IPS-18a (cell line): Measurements from ENCODE around the gene BLOC1S6.

Source experiments
- H3K27ac ChIP-seq: one replicate; pipeline ENCODE4 v1.5.1; 2013; ENCODE audit warnings: low read length
- H3K27me3 ChIP-seq: one replicate; pipeline ENCODE4 v1.6.1; 2013; ENCODE audit warnings: mild to moderate bottlenecking, low read length; ENCODE audit not compliant: control insufficient read depth, insufficient read depth
- H3K36me3 ChIP-seq: one replicate; pipeline ENCODE4 v1.6.1; 2013; ENCODE audit warnings: low read depth, low read length; ENCODE audit not compliant: control insufficient read depth
- H3K4me1 ChIP-seq: one replicate; pipeline ENCODE4 v1.6.1; 2013; ENCODE audit warnings: low read depth, low read length; ENCODE audit not compliant: control insufficient read depth
- H3K4me3 ChIP-seq: one replicate; pipeline ENCODE4 v1.5.1; 2013; ENCODE audit warnings: low read length
- H3K9ac ChIP-seq: one replicate; pipeline ENCODE4 v1.6.1; 2013; ENCODE audit warnings: mild to moderate bottlenecking, low read length, moderate library complexity
- H3K9me3 ChIP-seq: one replicate; pipeline ENCODE4 v1.6.1; 2013; ENCODE audit warnings: low read depth, low read length; ENCODE audit not compliant: control insufficient read depth

Gene BLOC1S6, protein sequence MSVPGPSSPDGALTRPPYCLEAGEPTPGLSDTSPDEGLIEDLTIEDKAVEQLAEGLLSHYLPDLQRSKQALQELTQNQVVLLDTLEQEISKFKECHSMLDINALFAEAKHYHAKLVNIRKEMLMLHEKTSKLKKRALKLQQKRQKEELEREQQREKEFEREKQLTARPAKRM

DNA sequence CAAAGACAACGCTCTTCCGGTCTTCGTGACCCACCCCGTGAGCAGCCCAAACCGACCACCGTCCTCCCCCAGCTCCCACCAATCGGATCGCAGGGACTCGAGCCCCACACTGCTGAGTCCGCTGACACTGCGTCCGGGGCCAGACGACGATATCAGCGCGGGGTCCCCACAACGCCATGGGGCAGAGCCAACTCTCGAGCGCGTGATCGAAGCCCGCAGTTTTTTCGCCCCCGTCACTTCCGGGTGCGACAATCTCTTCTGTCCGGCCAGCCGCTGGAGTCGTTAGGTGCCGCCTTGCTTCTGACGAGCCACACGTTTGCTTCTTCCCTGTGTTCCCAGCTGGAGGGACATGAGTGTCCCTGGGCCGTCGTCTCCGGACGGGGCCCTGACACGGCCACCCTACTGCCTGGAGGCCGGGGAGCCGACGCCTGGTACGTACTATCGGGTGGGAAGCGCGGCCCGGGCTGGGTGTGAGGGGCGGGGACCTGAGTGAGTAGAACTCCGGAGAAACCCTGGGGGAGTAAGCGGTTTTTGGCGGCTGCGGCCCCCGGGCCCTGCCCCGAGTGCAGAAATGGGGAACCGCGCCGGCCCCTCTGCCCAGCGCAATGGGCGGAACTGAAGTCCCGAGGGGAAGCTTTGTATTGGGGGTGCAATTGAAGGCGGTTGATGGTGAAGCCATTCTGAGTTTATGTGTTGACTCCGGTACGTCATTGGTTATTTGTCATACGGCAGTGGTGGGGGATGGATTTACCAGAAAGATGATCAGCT, at the start of gene BLOC1S6:
BLOC1S6 (plus strand) TSS at position 285 of the 768 bp plus-strand sequence; CDS start at position 350, 65 bp downstream.
- Histone ChIP-seq H3K36me3 (peaks cover 1% of the 10 kb centered on the region), H3K9me3 (no peaks in the 10 kb centered on the region), H3K4me3 (peak within 1 kb of the TSS; percentile 93), H3K9ac (peak within 1 kb of the TSS; percentile 95), H3K27ac (peak within 1 kb of the TSS; percentile 96), H3K4me1 (peaks cover 17% of the 10 kb centered on the region), H3K27me3 (no peaks in the 10 kb centered on the region)

DNA sequence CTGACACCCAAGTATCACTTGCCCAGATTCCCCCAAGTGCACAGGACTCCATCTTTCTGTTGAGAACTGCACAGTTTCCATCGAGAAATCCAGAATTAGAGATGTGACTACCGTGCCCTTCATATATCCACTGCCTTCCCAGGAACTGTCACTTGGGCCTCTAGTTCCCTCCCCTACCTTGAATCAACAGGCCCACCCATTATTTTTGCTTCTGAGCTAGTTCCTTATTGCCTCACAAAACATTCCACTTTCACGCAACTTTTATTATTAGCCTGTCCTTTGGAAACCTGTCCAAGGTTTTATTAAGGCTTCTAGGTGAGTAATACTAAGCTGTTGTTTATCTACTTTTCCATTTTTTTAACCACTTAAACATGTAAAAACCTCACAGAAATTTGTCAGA, 47.5 kb upstream of the BLOC1S6 start:
- Histone ChIP-seq H3K27me3 (no peaks in the 10 kb centered on the region), H3K4me1 (peaks cover 5% of the 10 kb centered on the region)

DNA sequence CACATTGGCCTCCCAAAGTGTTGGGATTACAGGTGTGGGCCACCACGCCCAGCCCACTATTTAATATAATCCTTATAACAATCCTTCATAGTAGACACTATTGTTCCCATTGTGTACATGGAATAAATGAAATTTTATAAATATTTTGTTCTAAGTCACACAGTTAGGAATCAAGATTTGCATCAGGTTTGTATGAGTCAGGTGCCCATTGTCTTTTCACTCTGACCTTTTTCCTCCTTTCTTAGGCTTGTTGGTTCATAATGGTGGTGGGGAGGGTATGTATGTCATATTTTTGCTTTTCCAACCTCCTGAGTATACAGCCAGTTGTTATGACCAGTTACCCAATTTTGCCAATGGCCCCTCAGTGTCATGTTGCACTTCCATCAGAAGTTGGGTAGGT, 46.6 kb upstream of the BLOC1S6 start:
- peaks cover 3% of the 10 kb centered on the region for H3K4me1 ChIP-seq
- H3K27ac ChIP-seq, result no peak overlapping the region
- H3K4me3 ChIP-seq, result no peak overlapping the region
- H3K9ac ChIP-seq, result no peak overlapping the region
- H3K27me3 ChIP-seq, result no peaks in the 10 kb centered on the region
- H3K9me3 ChIP-seq, result no peaks in the 10 kb centered on the region
- no peaks in the 10 kb centered on the region for H3K36me3 ChIP-seq

More for the DNA sequence above, 47.5 kb upstream of the BLOC1S6 start:
- Histone ChIP-seq H3K4me3 (no peak overlapping the region), H3K9me3 (no peaks in the 10 kb centered on the region), H3K27ac (no peak overlapping the region), H3K36me3 (no peaks in the 10 kb centered on the region), H3K9ac (no peak overlapping the region)

DNA sequence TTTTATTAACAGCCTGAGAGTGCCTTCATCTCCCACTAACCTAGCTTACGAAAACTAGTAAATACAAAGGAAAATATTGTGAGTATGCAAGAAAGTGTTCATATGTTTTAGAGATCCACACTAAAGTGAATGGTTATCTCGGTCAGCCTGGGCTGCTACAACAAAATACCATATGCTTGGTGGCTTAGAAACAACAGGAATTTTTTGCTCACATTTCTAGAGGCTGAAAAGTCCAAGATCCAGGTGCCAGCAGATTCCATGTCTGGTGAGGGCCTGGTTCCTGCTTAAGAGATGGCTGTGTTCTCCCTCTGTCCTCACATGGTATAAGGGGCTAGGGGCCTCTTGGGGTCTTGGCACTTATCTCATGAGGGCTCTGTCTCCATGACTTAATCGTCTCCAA, 44.1 kb upstream of the BLOC1S6 start:
- Histone ChIP-seq H3K9ac (no peak overlapping the region), H3K9me3 (no peaks in the 10 kb centered on the region), H3K27me3 (no peaks in the 10 kb centered on the region), H3K27ac (no peak overlapping the region), H3K4me3 (no peak overlapping the region), H3K36me3 (no peaks in the 10 kb centered on the region), H3K4me1 (no peaks in the 10 kb centered on the region)

DNA sequence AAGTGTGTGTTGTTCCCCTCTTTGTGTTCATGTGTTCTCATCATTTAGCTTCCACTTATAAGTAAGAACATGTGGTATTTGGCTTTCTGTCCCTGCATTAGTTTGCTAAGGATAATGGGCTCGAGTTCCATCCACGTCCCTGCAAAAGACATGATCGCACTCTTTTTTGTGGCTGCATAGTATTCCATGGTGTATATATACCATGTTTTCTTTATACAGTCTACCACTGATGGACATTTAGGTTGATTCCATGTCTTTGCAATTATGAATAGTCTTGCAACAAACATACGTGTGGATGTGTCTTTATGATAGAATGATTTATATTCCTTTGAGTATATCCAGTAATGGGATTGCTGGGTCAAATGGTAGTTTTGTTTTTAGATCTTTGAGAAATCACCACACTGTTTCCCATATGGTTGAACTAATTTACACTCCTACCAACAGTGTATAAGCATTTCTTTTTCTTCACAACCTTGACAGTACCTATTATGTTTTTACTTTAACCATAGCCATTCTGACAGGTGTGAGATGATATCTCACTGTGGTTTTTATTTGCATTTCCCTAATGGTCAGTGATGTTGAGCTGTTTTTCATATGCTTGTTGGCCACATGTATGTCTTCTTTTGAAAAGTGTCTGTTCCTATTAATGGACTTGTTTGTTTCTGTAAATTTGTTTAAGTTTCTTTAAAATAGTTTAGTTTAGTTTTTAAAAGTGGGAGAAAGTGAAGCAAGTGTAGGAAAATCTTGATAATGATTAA, 42.7 kb upstream of the BLOC1S6 start:
- Histone ChIP-seq H3K9me3 (no peaks in the 10 kb centered on the region), H3K27me3 (no peaks in the 10 kb centered on the region), H3K4me3 (no peak overlapping the region), H3K9ac (no peak overlapping the region), H3K36me3 (no peaks in the 10 kb centered on the region), H3K4me1 (no peaks in the 10 kb centered on the region), H3K27ac (no peak overlapping the region)

DNA sequence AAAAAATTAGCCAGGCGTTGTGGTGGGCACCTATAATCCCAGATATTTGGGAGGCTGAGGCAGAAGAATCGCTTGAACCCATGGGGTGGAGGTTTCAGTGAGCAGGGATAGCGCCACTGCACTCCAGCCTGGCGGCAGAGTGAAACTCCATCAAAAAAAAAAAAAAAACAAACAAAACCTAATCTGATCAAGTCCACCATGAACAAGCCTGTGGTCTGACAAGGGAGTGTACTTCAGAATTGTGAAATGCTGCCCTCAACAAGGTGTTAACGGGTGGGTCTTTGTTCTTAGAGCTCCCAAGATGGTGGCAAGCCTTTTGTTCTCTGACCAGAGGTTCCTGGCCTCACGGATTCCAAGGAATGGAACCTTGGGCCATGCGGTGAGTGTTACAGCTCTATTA, 40.4 kb upstream of the BLOC1S6 start:
- H3K36me3 ChIP-seq, result no peaks in the 10 kb centered on the region
- H3K9me3 ChIP-seq, result no peaks in the 10 kb centered on the region
- no peaks in the 10 kb centered on the region for H3K27me3 ChIP-seq
- H3K4me3 ChIP-seq, result no peak overlapping the region
- no peak overlapping the region for H3K27ac ChIP-seq
- H3K4me1 ChIP-seq, result no peaks in the 10 kb centered on the region
- H3K9ac ChIP-seq, result no peak overlapping the region

DNA sequence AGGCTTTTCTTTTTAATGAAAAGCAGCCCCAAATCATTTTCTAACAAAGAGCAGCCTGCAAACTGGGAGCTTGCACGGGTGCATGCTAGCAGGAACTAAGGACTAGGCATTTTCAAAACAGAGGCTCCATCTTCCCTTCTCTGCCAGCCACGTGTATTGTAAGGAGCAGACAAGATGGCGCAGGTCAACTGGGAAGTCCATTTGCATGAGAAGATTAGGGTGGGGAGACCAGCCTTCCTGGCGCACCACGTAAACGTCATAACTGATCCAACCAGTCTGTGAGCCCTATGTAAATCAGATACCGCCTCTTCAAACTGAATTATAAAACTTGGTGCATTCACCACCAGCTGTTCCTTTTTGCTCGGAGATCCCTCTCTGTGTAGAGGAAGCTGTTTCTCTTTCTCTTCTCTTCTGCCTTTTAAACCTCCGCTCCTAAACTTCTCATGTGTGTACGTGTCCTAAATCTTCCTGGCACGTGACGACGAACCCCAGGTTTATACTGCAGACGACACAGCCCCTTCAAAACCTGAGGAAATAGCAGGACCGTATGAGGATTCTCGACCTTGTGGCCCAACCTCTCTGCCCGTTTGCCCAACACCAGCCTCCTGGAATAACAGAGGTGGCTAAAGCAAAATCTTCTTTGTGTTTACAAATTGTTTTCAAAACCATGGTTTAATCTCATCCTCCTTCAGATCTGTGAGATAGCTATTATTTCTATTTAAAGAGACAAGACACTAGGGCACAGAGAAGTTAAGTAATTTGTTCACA, 38.2 kb upstream of the BLOC1S6 start:
- Histone ChIP-seq H3K36me3 (no peaks in the 10 kb centered on the region), H3K4me3 (no peak overlapping the region), H3K4me1 (no peaks in the 10 kb centered on the region), H3K9me3 (no peaks in the 10 kb centered on the region), H3K27me3 (no peaks in the 10 kb centered on the region), H3K9ac (no peak overlapping the region), H3K27ac (no peak overlapping the region)

DNA sequence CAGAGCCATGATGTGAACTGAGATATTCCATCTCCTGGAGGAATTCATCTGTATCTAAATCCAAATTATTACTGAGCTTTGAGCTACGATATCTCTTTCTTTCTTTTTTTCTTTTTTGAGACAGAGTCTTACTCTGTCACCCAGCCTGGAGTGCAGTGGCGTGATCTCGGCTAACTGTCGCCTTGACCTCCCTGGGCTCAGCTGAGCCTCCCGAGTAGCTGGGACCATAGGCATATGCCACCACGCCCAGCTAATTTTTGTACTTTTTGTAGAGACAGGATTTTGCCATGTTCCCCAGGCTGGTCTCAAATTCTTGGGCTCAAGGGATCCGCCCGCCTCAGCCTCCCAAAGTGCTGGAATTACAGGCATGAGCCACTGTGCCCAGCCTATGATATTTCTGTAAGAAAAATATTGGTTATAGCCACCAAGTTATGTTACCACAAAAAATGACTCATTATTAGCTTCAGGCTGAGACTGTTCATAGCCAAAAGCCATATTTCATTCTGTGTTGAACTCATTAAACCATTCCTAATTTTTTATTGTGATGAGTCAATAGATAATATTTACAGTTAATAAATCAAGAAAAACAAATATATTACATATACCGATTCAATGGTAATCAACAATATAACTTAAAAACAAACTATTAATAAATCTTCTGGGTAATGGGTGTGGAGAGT, 37.5 kb upstream of the BLOC1S6 start:
- Histone ChIP-seq H3K27me3 (no peaks in the 10 kb centered on the region), H3K36me3 (no peaks in the 10 kb centered on the region), H3K9me3 (no peaks in the 10 kb centered on the region), H3K27ac (no peak overlapping the region), H3K4me3 (no peak overlapping the region), H3K4me1 (no peaks in the 10 kb centered on the region), H3K9ac (no peak overlapping the region)

DNA sequence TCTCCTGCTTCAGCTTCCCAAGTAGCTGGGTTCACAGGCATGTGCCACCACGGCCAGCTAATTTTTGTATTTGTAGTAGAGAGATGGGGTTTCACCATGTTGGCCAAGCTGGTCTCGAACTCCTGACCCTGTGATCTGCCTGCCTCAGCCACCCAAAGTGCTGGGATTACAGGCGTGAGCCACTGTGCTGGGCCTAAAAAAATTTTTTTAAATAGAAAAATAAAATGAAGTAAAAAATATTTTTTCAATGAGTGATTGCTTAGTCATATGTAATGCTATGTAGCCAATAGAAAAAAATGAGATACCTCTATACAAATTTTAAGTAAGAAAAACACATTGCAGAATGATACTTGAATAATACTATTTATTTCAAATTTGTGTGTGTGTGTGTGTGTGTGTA, 36.7 kb upstream of the BLOC1S6 start:
- Histone ChIP-seq H3K4me3 (no peak overlapping the region), H3K9ac (no peak overlapping the region), H3K27me3 (no peaks in the 10 kb centered on the region), H3K9me3 (no peaks in the 10 kb centered on the region), H3K4me1 (no peaks in the 10 kb centered on the region), H3K27ac (no peak overlapping the region), H3K36me3 (no peaks in the 10 kb centered on the region)

GRCh38 chr15:45551676-45552075, 35.5 kb upstream of the BLOC1S6 start:
- Histone ChIP-seq H3K27me3 (no peaks in the 10 kb centered on the region), H3K9me3 (no peaks in the 10 kb centered on the region), H3K4me3 (no peak overlapping the region), H3K36me3 (no peaks in the 10 kb centered on the region), H3K4me1 (no peaks in the 10 kb centered on the region), H3K9ac (no peak overlapping the region), H3K27ac (no peak overlapping the region)
